Stimulated activated CD4-positive, alpha-beta T cell treated with anti-CD3 and anti-CD28 coated beads, TNF-alpha, amount 100 ng/mL, for 24 hours (primary cell): ENCODE data around the gene NLGN1.

Experiments used
- DNase-seq, 3 experiments: peaks; one replicate each; pipeline ENCODE4 v3.0.0-alpha.2; 2020; ENCODE audit warnings: low read depth in 3 of 3

The NLGN1 gene

GRCh38 chr3:174098746-174099145 lies 701.2 kb downstream of the NLGN1 start:
- no peak for DNase-seq

- no peak for DNase-seq
Measured at GRCh38 chr3:174099724-174100123, 702.2 kb downstream of the NLGN1 start.

- DNase-seq: no peak
Measured at GRCh38 chr3:174100744-174101143, 703.2 kb downstream of the NLGN1 start.

DNA sequence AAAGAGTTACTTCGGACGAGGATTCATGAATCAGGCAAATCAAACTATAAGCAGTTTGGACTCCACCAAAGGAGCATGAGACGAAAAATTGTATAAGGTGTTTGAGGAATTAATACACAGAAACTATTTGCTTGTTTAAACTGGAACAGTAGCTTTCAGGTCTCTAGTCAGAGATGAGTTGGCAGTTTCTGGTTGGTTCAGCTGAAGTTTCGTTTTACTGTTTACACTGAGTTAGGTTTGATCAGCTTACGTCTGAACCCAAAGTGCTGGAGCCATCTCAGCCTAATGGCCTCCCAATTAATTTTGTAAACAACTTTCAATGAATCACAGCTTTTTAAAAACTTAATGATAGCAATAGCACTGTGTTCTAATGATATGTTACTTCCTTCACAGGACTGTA lies 703.7 kb downstream of the NLGN1 start:
- DNase-seq: no peak

GRCh38 chr3:174102274-174102673 lies 704.7 kb downstream of the NLGN1 start:
- no peak for DNase-seq

DNA sequence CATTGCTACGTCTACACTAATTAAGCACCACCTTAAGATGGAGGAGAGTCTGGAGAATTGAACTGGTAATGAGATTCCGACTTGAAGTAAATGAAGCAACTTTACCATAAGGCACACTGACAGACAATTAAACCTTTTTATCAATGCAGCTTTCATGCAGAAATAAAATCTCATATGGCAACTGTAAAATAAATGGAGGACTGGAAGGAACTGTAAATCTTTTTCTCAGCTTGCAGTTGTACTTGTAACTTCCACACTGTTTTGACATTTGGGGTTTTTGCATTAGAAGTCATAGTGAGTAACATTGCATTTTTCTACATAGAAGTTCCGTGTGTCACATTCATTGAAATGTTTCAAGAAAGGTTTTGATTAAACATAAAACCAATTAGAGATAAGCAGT lies 705.3 kb downstream of the NLGN1 start:
- no peak for DNase-seq

DNA sequence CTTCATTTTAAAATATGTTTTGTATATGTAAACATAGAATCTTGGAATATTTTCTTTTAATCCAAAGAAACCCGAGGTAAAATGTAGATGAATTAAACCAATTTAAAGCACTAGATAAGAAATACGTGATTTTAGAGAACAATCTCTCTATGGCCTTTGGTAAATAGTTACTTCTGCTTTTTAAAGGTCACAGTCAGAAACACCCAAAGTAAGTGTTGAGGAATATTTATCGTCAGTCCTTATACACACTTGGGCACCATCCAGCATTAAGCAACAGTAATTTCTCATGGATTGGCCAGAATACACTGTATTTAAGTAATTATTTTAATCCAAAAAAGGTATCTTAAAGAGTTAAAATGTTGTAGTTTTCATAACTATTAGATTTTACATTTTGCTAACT lies 713.2 kb downstream of the NLGN1 start:
- no peak for DNase-seq

- no peak for DNase-seq
Measured at GRCh38 chr3:174111776-174112175, 714.2 kb downstream of the NLGN1 start.

- no peak for DNase-seq
Measured at GRCh38 chr3:174116421-174116820, 718.9 kb downstream of the NLGN1 start.

- no peak for DNase-seq
Measured at GRCh38 chr3:174120997-174121396, 723.5 kb downstream of the NLGN1 start.

DNA sequence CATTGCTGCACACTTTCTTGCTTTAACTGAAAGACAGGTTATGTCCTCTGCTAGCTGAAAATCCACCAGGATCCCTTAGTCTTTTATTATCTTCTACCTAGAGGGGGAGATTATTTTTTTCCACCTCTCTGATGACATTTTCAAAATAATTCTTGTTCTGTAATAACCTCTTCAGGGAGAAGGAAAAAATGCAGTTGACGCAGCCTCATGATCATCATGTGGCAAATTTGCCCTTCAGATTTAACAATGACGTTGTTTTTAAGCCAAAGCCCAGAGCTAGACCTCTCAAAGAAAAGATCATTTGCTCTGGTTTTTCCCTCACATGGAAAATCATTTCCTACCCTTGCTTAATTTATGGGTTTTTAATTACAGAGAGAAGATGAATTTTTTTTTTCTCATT lies 724.9 kb downstream of the NLGN1 start:
- no peak for DNase-seq

GRCh38 chr3:174125267-174125824 lies 727.8 kb downstream of the NLGN1 start:
- DNase-seq: no peak

GRCh38 chr3:174126990-174127758 lies 729.6 kb downstream of the NLGN1 start:
- DNase-seq: no peak

GRCh38 chr3:174132006-174132405 lies 734.5 kb downstream of the NLGN1 start:
- no peak for DNase-seq

DNA sequence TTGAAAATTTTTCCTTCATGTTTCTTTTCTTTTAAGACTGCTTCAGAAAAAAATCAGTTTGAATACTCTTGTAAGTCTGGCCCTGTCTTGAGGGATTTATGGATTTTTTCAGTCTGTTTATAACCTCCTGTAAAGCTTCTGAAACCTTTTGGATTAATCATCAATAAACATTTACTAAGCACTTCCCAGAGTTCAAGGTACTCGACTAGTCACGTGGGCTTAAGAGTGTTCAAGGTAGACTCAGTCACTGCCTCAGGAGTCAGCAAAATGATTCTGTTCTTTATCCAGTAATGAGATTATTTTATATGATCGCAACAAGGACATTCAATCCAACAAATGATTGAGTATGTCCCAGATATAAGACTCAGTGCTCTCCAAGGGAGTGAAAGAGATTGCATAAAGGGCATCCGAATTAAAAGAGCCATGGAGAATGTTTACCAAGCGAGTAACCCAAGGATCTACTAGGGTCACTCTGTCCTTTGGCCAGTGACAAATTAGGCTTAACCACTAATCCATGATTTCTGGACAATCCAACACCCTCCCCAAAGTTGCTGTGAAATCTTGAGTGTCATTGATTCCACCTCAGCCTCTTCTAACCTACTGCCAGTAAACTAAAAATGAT lies 735.0 kb downstream of the NLGN1 start:
- DNase-seq: no peak

DNA sequence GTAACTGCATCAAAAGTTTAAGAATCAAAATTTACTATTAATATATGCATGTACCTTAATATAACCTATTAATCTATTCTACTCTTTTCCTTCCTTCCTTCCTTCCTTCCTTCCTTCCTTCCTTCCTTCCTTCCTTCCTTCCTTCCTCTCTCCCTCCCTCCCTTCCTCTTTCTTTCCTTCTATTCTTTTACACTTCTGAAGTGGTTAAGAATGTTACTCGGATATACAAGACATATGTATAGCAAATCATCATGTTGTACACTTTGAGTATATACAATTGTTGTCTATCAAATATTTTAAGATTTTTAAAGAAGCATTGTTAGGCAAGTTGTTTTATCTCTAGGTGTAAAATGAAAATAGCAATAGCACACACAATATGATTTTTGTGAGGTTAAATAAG lies 748.5 kb downstream of the NLGN1 start:
- DNase-seq: no peak

GRCh38 chr3:174147798-174148197 lies 750.3 kb downstream of the NLGN1 start:
- DNase-seq: no peak

GRCh38 chr3:174153871-174154270 lies 756.3 kb downstream of the NLGN1 start:
- DNase-seq: no peak

DNA sequence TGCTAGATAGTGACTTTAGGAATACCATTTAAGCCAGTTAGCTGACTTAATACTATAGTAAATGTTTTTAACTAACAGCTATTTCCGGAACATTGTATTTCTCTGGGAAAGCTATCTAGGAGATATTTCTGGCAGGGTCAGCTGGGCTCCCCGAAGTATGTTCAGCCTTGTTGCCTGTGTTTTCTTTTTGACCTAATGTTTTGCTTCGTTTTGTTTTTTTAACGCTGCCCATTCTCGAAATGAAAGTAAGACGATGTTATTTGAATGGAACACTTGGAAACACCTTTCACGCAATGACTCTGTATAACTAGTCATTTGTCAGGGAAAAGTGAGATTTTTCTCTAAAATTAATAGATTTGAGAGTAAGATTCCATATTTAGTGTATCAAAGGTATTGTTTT lies 758.7 kb downstream of the NLGN1 start:
- no peak for DNase-seq

DNA sequence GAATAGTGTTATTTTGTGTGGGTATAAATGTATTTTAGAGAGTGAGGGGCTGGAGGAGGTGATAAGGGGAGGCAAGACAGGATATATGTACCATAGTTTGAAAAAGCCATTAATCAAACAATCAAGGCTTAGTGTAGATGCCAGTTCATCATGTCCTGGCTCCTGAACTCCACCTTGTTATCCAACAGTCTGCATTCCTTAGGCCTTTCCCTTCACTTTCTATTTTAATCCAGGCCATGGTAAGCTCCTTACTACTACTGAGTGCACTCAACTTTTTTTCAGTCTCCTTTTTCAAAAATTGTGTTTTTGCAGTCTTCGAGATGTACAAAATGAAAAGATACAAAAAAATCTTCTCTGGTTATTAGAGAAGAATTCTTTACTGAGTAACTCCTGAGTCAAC lies 761.1 kb downstream of the NLGN1 start:
- no peak for DNase-seq

GRCh38 chr3:174159604-174160003 lies 762.1 kb downstream of the NLGN1 start:
- no peak for DNase-seq

- no peak for DNase-seq
Measured at GRCh38 chr3:174162550-174162949, 765.0 kb downstream of the NLGN1 start.

GRCh38 chr3:174168026-174168425 lies 770.5 kb downstream of the NLGN1 start:
- no peak for DNase-seq
